ENCODE data around the gene ZNF681.
"Not testable (repeated sequence)": the region's sequence is repeated elsewhere in the genome, so short reads cannot be mapped to it uniquely, and the experiment has no call there.

ZNF681 gene

GRCh38 chr19:23706657-23707056 is 52.0 kb downstream of the ZNF681 start:
- Histone ChIP-seq H3K27me3 (ENCODE audit: control insufficient read depth in 2 of 2, insufficient read depth in 2 of 2, low read length in 2 of 2) (no peaks in the 10 kb centered on the region), H3K36me3 (ENCODE audit: control insufficient read depth in 2 of 2, insufficient read depth in 2 of 2, low read length in 2 of 2) (no peaks in the 10 kb centered on the region), H3K27ac (ENCODE audit: low read depth in 2 of 2, low read length in 2 of 2) (no peak overlapping the region), H3K9ac (ENCODE audit: low read depth in 1 of 2, low read length in 2 of 2) (no peak overlapping the region), H3K4me3 (ENCODE audit: low read length in 2 of 2) (no peak overlapping the region), H3K4me1 (ENCODE audit: control insufficient read depth in 2 of 2, insufficient read depth in 2 of 2, low read length in 2 of 2) (no peaks in the 10 kb centered on the region), H3K9me3 (ENCODE audit: control insufficient read depth in 2 of 2, low read length in 2 of 2) (no peaks in the 10 kb centered on the region)

- H3K27ac ChIP-seq (ENCODE audit: low read depth in 2 of 2, low read length in 2 of 2) = peak overlapping the region; percentile 16 to 42
- no peaks in the 10 kb centered on the region for H3K36me3 ChIP-seq (ENCODE audit: control insufficient read depth in 2 of 2, insufficient read depth in 2 of 2, low read length in 2 of 2)
- H3K9me3 ChIP-seq (ENCODE audit: control insufficient read depth in 2 of 2, low read length in 2 of 2) = no peaks in the 10 kb centered on the region
- peaks cover 3 to 4% of the 10 kb centered on the region in 2 donors for H3K4me1 ChIP-seq (ENCODE audit: control insufficient read depth in 2 of 2, insufficient read depth in 2 of 2, low read length in 2 of 2)
- peak overlapping the region; percentile 12 to 51 for H3K4me3 ChIP-seq (ENCODE audit: low read length in 2 of 2)
- no peaks in the 10 kb centered on the region for H3K27me3 ChIP-seq (ENCODE audit: control insufficient read depth in 2 of 2, insufficient read depth in 2 of 2, low read length in 2 of 2)
- H3K9ac ChIP-seq (ENCODE audit: low read depth in 1 of 2, low read length in 2 of 2) = peak overlapping the region in 1 of 2 donors; percentile 63
These were observed 59.2 kb downstream of the ZNF681 start for GRCh38 chr19:23699521-23699860.

- H3K4me3 ChIP-seq (ENCODE audit: low read length in 2 of 2) = peak overlapping the region; percentile 12 to 51
These were observed 59.8 kb downstream of the ZNF681 start for GRCh38 chr19:23698711-23699520.

GRCh38 chr19:23692937-23693336 is 65.8 kb downstream of the ZNF681 start:
- H3K4me3 ChIP-seq (ENCODE audit: low read length in 2 of 2); H3K9ac ChIP-seq (ENCODE audit: low read depth in 1 of 2, low read length in 2 of 2); H3K4me1 ChIP-seq (ENCODE audit: control insufficient read depth in 2 of 2, insufficient read depth in 2 of 2, low read length in 2 of 2); H3K9me3 ChIP-seq (ENCODE audit: control insufficient read depth in 2 of 2, low read length in 2 of 2); H3K36me3 ChIP-seq (ENCODE audit: control insufficient read depth in 2 of 2, insufficient read depth in 2 of 2, low read length in 2 of 2); H3K27me3 ChIP-seq (ENCODE audit: control insufficient read depth in 2 of 2, insufficient read depth in 2 of 2, low read length in 2 of 2); H3K27ac ChIP-seq (ENCODE audit: low read depth in 2 of 2, low read length in 2 of 2): not testable (repeated sequence)

More at GRCh38 chr19:23698711-23699520, 59.8 kb downstream of the ZNF681 start:
- Histone ChIP-seq H3K27me3 (ENCODE audit: control insufficient read depth in 2 of 2, insufficient read depth in 2 of 2, low read length in 2 of 2) (no peaks in the 10 kb centered on the region), H3K9ac (ENCODE audit: low read depth in 1 of 2, low read length in 2 of 2) (peak overlapping the region; percentile 26 to 63), H3K36me3 (ENCODE audit: control insufficient read depth in 2 of 2, insufficient read depth in 2 of 2, low read length in 2 of 2) (no peaks in the 10 kb centered on the region), H3K27ac (ENCODE audit: low read depth in 2 of 2, low read length in 2 of 2) (peak overlapping the region; percentile 34 to 42), H3K4me1 (ENCODE audit: control insufficient read depth in 2 of 2, insufficient read depth in 2 of 2, low read length in 2 of 2) (peaks cover 3 to 4% of the 10 kb centered on the region in 2 donors), H3K9me3 (ENCODE audit: control insufficient read depth in 2 of 2, low read length in 2 of 2) (no peaks in the 10 kb centered on the region)

All from mucosa of rectum (tissue), 2 donors.